HepG2 (cell line): ENCODE measurements around the gene IL15.

Source experiments
- CTCF ChIP-seq: sonication (generic); formaldehyde crosslinking; IDR thresholded peaks from 2 replicates; pipeline ENCODE4 v1.5.0; 2020; ENCODE audit warnings: mild to moderate bottlenecking, missing genetic modification reagents, moderate library complexity
- ELF1 ChIP-seq: sonication (generic); formaldehyde crosslinking; IDR thresholded peaks from 2 replicates; pipeline ENCODE4 v1.4.0; 2020; ENCODE audit warnings: missing genetic modification reagents
- MYC ChIP-seq: sonication (generic); formaldehyde crosslinking; IDR thresholded peaks from 2 replicates; pipeline ENCODE4 v1.9.0; 2021; ENCODE audit warnings: missing genetic modification reagents, borderline replicate concordance
- SP1 ChIP-seq, 2 experiments: fragments of 450-650 bp in 1 of 2; sonication (generic) in 1 of 2; formaldehyde crosslinking in 1 of 2; IDR thresholded peaks; 2 replicates each; pipeline versions ENCODE4 v1.4.0 to v1.6.1; 2016 to 2020; ENCODE audit warnings: missing genetic modification reagents in 1 of 2

- no peak for TF ChIP-seq CTCF (CRISPR knock-in tag)
- no peak for TF ChIP-seq SP1 (IDR thresholded peaks at IDR 0.05)
- TF ChIP-seq SP1 (CRISPR knock-in tag; IDR thresholded peaks at IDR 0.05), result no peak
- TF ChIP-seq MYC (CRISPR knock-in tag), result no peak
- TF ChIP-seq ELF1 (CRISPR knock-in tag), result no peak
Observed at GRCh38 chr4:141636771-141637460, 533 bp downstream of the IL15 start.
